Subcutaneous adipose tissue (tissue), 4 donors: ENCODE results near the gene PRDM16. TPM values are rescaled to one million over a fixed set of nuclear protein-coding genes. Genes with fewer than 3 reads are reported as not detected.

Source experiments
- total RNA-seq, 4 donors: library from RNA; depleted of rRNA; stranded (reverse); fragments of >200 nt; gene quantifications; one replicate each; pipeline ENCODE4 v1.1.0, GENCODE V29; 2016
- TF ChIP-seq, protein P1 (sequence below): fragments of 450-650 bp; IDR thresholded peaks from one replicate; pipeline ENCODE4 v1.5.1; 2016; ENCODE audit warnings: low read depth, mild to moderate bottlenecking, control low read depth, antibody characterized with exemption, moderate library complexity

The PRDM16 gene
- total RNA-seq, 4 donors from 2014 or later = 0.82 to 1.7 (median 1.1) TPM

DNA sequence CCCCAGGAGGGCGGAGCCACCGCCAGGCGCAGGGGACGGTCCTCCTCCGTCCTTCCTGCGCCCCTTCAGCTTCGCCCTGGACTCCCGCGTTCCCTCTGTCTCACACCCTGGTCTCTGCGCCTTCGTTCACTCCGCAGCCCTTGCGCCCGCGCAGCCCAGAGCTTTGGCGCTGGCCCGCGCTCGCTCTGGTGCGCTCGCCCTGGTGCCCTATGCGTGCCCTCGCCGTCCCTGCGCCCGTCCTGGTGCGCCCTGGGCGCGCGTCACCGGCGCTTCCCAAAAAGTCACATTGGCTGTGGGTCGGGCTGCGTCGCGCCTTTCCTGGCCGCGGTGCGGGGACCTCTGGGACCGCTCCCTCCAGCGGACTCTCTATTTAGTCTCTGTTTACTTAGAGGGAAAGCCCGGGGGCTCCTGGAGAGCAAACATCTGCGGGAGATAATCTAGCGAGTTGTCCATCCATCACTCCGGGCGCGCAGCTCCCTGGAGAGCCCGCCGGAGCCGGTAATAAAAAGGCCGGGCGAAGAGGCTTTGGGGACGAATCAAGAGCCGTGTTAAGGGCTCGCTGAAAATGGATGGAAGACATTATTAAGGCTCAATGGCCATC, 178.6 kb downstream of the PRDM16 start:
- TF ChIP-seq, protein P1, sequence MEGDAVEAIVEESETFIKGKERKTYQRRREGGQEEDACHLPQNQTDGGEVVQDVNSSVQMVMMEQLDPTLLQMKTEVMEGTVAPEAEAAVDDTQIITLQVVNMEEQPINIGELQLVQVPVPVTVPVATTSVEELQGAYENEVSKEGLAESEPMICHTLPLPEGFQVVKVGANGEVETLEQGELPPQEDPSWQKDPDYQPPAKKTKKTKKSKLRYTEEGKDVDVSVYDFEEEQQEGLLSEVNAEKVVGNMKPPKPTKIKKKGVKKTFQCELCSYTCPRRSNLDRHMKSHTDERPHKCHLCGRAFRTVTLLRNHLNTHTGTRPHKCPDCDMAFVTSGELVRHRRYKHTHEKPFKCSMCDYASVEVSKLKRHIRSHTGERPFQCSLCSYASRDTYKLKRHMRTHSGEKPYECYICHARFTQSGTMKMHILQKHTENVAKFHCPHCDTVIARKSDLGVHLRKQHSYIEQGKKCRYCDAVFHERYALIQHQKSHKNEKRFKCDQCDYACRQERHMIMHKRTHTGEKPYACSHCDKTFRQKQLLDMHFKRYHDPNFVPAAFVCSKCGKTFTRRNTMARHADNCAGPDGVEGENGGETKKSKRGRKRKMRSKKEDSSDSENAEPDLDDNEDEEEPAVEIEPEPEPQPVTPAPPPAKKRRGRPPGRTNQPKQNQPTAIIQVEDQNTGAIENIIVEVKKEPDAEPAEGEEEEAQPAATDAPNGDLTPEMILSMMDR = no peak

DNA sequence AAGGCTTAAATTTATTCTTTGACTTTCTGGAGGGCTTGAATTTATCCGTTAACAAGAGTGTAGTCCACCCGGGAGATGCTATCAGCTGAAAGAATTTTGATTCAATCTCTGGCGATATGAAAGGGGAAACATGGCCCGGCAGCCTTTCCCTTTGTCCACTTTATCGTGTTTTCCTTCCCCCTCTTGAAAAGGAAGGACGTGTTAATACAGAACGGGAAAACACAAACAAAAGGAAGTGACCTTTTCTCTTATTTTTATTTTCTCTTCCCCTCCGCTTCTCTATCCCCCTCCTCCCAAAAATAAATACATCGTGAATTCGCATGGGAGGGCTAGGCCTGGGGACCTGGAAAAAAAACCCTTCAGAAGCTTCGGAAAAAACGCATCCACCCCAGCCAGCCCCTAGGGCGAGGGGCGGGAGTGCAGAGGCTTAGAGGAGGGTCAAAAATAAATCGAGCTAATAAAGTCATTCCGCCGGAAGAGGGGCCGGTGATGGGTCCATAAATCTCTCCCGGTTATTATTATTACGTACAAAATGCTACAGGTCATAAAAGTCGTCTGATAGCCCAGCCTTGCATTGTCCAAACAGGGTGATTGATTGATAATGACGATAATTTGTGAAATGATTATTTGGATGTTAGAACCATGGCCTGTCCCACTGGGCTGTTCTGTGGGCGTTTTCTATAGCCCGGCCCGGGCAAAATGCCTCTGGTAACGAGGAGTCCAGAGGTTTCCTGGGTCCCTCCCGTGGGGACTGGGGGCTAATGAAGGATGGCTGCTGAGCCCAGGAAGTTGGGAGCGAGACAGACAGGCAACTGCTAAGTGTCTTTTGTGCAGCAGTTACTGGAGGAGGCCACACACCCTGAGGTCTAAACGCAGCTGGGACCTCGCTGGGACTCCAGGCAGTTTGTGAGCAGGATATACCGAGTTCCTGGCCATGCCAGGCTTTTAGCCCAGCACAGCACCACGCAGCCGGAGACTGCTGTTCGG, 179.4 kb downstream of the PRDM16 start:
- TF ChIP-seq, protein P1 = no peak

DNA sequence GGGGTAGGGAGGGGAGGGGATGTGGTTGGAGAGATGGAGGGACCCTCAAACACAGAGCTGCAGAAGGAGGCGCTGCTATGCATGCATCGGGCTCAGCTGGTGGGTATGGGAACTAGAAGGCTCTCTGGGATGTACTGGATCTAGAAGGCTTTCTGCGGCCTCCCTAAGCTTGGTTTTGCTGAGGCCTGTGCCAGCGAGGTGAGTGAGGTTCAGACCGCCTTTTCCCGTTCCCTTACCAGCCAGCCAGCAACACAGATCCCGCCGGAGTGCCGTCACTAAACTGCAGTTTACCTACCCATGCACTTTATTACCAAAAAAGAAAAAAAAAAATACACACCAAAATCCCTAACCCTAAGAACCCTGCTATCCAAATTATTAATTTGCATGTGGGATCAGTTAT, 180.2 kb downstream of the PRDM16 start:
- TF ChIP-seq, protein P1 = no peak

DNA sequence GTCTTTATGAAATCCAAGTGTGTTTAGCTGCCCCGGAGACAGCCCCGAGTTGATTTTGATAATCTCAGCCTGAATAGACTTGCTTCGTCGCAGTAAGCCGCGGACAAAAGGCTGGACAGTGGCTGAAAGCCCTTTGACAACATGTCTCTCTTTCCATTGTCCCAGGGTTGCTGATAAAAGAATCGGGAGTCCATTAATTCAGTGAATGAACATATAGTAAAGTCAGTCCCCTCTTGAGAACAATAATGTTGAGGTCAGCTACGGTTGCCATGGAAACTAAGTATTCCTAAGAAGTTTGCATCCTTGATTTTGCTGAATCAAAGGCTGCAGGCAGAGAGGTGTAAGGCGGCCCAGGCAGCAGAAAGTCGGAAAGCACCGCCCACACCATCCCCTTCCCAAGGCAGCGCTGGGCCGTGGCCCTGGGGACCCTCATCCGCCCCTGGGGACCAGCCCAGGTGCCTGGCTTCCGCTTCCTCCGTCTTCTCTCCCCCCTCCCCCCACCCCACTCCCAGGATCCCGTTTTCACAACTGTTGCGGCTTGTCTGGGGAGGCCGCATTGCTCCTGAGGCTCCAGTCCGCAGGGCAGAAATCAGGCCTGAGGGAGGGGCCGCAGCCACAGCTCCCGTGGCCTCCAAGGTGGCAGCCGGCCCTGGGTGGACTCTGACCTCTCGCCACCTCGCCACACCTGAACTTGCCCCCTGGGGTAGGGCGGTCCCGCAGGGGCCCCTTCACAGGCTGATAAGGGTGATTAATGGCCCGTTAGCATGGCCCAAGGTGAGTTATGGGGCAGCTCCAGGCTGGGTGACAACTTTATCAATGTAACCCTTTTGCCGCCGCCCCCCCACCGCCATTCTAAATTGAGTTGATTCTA, 180.9 kb downstream of the PRDM16 start:
- TF ChIP-seq, protein P1 = no peak

DNA sequence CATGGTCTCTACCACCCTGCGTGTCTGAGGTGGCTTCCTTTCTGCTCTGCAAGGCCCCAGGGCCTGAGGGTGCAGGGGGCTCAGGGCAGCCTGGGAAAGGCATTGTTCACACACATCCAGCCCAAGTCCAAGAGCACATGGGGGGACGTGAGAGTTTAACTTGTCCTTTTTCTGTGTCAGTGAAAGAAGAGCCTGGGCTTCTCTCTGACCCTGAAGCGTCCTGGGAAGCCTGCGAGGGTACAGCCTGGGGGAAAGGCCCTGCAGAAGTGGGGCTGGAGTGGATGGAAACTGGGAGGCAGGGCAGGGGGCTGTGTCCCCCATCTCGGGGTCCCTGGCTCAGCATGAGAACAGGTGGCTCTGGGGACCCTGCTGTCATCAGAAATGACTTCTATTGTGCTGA, 181.6 kb downstream of the PRDM16 start:
- TF ChIP-seq, protein P1 = no peak

DNA sequence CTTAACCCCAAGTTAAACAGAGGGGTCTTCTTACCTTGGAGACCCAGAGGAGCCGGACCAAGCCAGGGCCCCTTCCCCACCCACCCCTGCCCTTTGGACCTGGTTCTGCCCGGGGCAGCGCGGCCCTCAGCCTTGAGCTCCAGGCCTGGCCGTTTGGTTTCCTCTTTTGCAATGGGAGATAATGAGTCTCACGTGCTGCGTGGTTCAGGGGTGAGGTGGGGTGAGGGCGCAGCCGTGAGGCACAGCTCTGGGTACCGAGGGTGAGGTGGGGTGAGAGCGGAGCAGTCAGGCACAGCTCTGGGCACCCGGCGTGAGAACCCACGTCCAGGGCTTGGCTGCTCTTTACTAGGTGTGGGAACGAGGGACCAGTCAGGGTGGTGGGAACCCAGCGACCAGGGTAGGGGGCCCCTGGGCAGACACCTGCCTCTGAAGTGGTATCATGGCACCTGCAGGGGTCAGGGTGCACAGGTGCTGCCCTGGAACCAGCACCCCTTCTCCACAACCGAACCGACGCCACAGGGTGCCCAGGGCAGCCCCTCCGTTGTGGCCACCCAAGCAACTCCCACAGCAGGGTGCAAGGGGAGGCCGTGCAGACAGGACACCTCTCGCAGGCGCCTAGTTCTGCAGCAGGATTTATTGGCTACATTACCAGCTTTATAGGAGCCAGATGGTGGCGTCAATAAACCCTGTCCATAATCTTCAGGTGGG, 182.2 kb downstream of the PRDM16 start:
- TF ChIP-seq, protein P1 = no peak
